DND-41 (cell line): Measurements from ENCODE around the gene ATXN3.

Source experiments
- ATAC-seq: fragments of 200-7000 bp; cut with Tn5 transposase; 3 replicates; pipeline ENCODE4 v1.9.1; 2021; ENCODE audit warnings: low read depth; ENCODE audit not compliant: insufficient read depth
- DNase-seq: peaks from one replicate; pipeline ENCODE4 v3.0.0-alpha.2; 2020
- H2AFZ ChIP-seq: 2 replicates; pipeline ENCODE4 v1.6.0; 2012; ENCODE audit warnings: low read depth, low read length
- H3K27ac ChIP-seq: 2 replicates; pipeline ENCODE4 v1.5.1; 2012; ENCODE audit warnings: low read length, inconsistent platforms
- H3K27me3 ChIP-seq: fragments of 200-600 bp; sonication (generic); 2 replicates; pipeline ENCODE4 v1.6.0; 2012; ENCODE audit warnings: low read length, mild to moderate bottlenecking, inconsistent platforms; ENCODE audit not compliant: insufficient read depth, poor library complexity
- H3K36me3 ChIP-seq: 2 replicates; pipeline ENCODE4 v1.5.1; 2012; ENCODE audit warnings: low read length, inconsistent platforms; ENCODE audit not compliant: insufficient read depth
- H3K4me1 ChIP-seq: 2 replicates; pipeline ENCODE4 v1.5.1; 2012; ENCODE audit warnings: mild to moderate bottlenecking, low read length; ENCODE audit not compliant: insufficient read depth
- H3K4me2 ChIP-seq: 2 replicates; pipeline ENCODE4 v1.6.0; 2012; ENCODE audit warnings: mild to moderate bottlenecking, moderate library complexity, low read length, inconsistent platforms; ENCODE audit not compliant: insufficient read depth
- H3K4me3 ChIP-seq, 2 experiments: fragments of 200-600 bp in 1 of 2; shearing (Covaris generic) in 1 of 2; 2 replicates each; pipeline ENCODE4 v1.5.1; 2012 to 2016; ENCODE audit warnings: inconsistent platforms in 2 of 2, low read length in 2 of 2, mild to moderate bottlenecking in 2 of 2, low read depth in 1 of 2, moderate library complexity in 1 of 2
- H3K79me2 ChIP-seq: 2 replicates; pipeline ENCODE4 v1.6.0; 2012; ENCODE audit warnings: low read length, inconsistent platforms; ENCODE audit not compliant: insufficient read depth
- H3K9ac ChIP-seq: 2 replicates; pipeline ENCODE4 v1.6.0; 2012; ENCODE audit warnings: low read depth, mild to moderate bottlenecking, inconsistent platforms, low read length, moderate library complexity
- H3K9me3 ChIP-seq: 2 replicates; pipeline ENCODE4 v1.5.1; 2012; ENCODE audit warnings: low read length, moderate library complexity, mild to moderate bottlenecking, inconsistent platforms; ENCODE audit not compliant: insufficient read depth, severe bottlenecking
- H4K20me1 ChIP-seq: 2 replicates; pipeline ENCODE4 v1.6.0; 2012; ENCODE audit warnings: low read length; ENCODE audit not compliant: insufficient read depth
- CTCF ChIP-seq: IDR thresholded peaks from 2 replicates; pipeline ENCODE4 v1.5.1; 2012; ENCODE audit warnings: borderline replicate concordance, low read length, moderate library complexity, mild to moderate bottlenecking; ENCODE audit not compliant: poor library complexity, severe bottlenecking; ENCODE audit errors: extremely low read depth
- EZH2 ChIP-seq: IDR thresholded peaks from 3 replicates; pipeline ENCODE4 v1.6.1; 2012; ENCODE audit warnings: borderline replicate concordance, low read depth, mild to moderate bottlenecking, moderate library complexity, low read length, inconsistent platforms; ENCODE audit not compliant: severe bottlenecking

ATXN3 gene

GRCh38 chr14:92121670-92122350 is 15.4 kb upstream of the ATXN3 start, which contains the start of the genes CPSF2 and NDUFB1:
Gene CPSF2, plus strand, starts transcription at chr14:92121969. Its CDS starts 9,016 bp downstream, at chr14:92130985.
Gene NDUFB1, minus strand, starts transcription at chr14:92121706. Its CDS starts 4,069 bp downstream, at chr14:92117637.
- peak within 1 kb of the TSS; percentile 76 for H3K4me2 ChIP-seq
- H3K27ac ChIP-seq = peak within 1 kb of the TSS; percentile 94
- DNase-seq (peak; percentile 87), ATAC-seq (peak; percentile 91)
- H3K79me2 ChIP-seq = peaks cover 69% of the 10 kb centered on the region
- no peaks in the 10 kb centered on the region for H3K27me3 ChIP-seq
- TF ChIP-seq CTCF = peak; percentile 17
- no peak for TF ChIP-seq EZH2
- H3K36me3 ChIP-seq = peaks cover 53% of the 10 kb centered on the region
- peak within 1 kb of the TSS; percentile 92 for H3K9ac ChIP-seq
- no peaks in the 10 kb centered on the region for H4K20me1 ChIP-seq
- H3K4me1 ChIP-seq = peaks cover 41% of the 10 kb centered on the region
- no peaks in the 10 kb centered on the region for H3K9me3 ChIP-seq
- peak within 1 kb of the TSS; percentile 54 to 86 for H3K4me3 ChIP-seq
- H2AFZ ChIP-seq = peak within 1 kb of the TSS; percentile 96

- H3K9ac ChIP-seq = peak overlapping the region; percentile 92
- TF ChIP-seq EZH2 (no peak), CTCF (no peak)
- H3K36me3 ChIP-seq = peaks cover 48% of the 10 kb centered on the region
- H4K20me1 ChIP-seq = no peaks in the 10 kb centered on the region
- H3K4me3 ChIP-seq = peak overlapping the region; percentile 54 to 86
- peaks cover 41% of the 10 kb centered on the region for H3K4me1 ChIP-seq
- H3K9me3 ChIP-seq = no peaks in the 10 kb centered on the region
- DNase-seq = no peak
- peak overlapping the region; percentile 94 for H3K27ac ChIP-seq
- peak; percentile 20 for ATAC-seq
- peak overlapping the region; percentile 96 for H2AFZ ChIP-seq
- peaks cover 63% of the 10 kb centered on the region for H3K79me2 ChIP-seq
- no peaks in the 10 kb centered on the region for H3K27me3 ChIP-seq
- peak overlapping the region; percentile 76 for H3K4me2 ChIP-seq
Observed at GRCh38 chr14:92121207-92121669, 14.9 kb upstream of the ATXN3 start.

- H3K9ac ChIP-seq = no peak overlapping the region
- no peak overlapping the region for H3K27ac ChIP-seq
- H3K4me3 ChIP-seq = no peak overlapping the region
- peaks cover 8% of the 10 kb centered on the region; the same call in 1 of the 2 replicates for H4K20me1 ChIP-seq
- TF ChIP-seq EZH2 = no peak
- no peak for TF ChIP-seq CTCF
- H3K79me2 ChIP-seq = peaks cover 19% of the 10 kb centered on the region
- ATAC-seq = no peak
- H3K27me3 ChIP-seq = no peaks in the 10 kb centered on the region
- no peaks in the 10 kb centered on the region for H3K9me3 ChIP-seq
- peaks cover 22% of the 10 kb centered on the region for H3K4me1 ChIP-seq
- no peak overlapping the region for H3K4me2 ChIP-seq
- no peak for DNase-seq
- H3K36me3 ChIP-seq = no peaks in the 10 kb centered on the region
- no peak overlapping the region for H2AFZ ChIP-seq
Observed at GRCh38 chr14:92109490-92109889, 3.1 kb upstream of the ATXN3 start.
